SK-N-MC (cell line): ENCODE measurements around the gene DENND2A.

Experiments used
- EZH2 ChIP-seq: fragments of 200-600 bp; sonication (generic); IDR thresholded peaks from one replicate; pipeline ENCODE4 v1.6.1; 2017; ENCODE audit warnings: antibody characterized with exemption
- FOXP2 ChIP-seq: optimal IDR thresholded peaks from 2 replicates; pipeline ENCODE3; 2011; ENCODE audit warnings: mild to moderate bottlenecking, moderate library complexity; ENCODE audit not compliant: insufficient read depth; ENCODE audit errors: extremely low read length, control extremely low read depth
- POLR2AphosphoS5 ChIP-seq: IDR thresholded peaks from 2 replicates; pipeline ENCODE4 v1.6.1; 2012; ENCODE audit warnings: mild to moderate bottlenecking, low read depth, low read length, borderline replicate concordance

GRCh38 chr7:140657891-140658290 lies 17.3 kb upstream of the DENND2A start:
- TF ChIP-seq FOXP2 (no peak), POLR2AphosphoS5 (no peak), EZH2 (no peak)
